Metanephros (tissue), 2 donors: Measurements from ENCODE around the gene PPP2CA. TPM values are rescaled to one million over a fixed set of nuclear protein-coding genes. Genes with fewer than 3 reads are reported as not detected.

Source experiments
- small RNA-seq: library from RNA; depleted of rRNA; stranded (forward); fragments of <200 nt; gene quantifications from one replicate; pipeline ENCODE3, GENCODE V24; 2014; ENCODE audit warnings: low replicate concordance
- total RNA-seq: library from RNA; depleted of rRNA; stranded (reverse); fragments of >200 nt; gene quantifications from one replicate; pipeline ENCODE4 v1.2.3, GENCODE V29; 2014

Gene PPP2CA
- total RNA-seq: 120 TPM

DNA sequence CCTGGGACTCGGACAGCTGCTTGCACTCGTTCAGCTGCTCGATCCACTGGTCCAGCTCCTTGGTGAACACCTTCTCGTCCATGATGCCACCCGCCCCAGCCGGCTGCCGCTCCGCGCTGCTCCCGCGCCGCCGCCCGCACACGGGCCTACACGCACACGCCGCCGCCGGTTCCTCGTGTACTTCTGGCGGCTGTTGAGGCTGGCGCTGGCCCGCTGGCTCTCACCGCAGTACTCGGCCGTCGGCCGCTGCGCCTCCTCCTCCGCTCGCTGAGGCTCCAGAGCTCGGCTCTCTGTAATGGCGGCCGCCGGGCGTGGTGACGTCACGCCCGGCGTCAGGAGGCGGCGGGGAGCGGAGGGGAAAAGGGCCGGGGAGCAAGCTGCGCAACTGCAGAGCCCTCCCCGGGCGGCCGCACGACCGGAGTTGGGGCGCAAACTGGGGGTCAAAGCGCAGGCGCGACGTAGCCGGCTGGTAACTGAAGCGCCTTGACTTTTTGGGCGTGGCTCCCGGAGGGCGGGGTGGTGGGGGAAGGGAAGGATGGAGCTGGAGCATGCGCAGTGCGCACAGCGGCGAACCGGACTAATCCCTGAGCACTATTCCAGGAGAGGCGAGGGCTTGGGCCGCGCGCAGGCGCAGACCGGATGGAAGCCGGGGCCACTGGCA lies at the start of gene PPP2CA:
TSS of gene PPP2CA (minus strand) at position 294 of the 661 bp plus-strand sequence. CDS start at position 82, 212 bp downstream.

DNA sequence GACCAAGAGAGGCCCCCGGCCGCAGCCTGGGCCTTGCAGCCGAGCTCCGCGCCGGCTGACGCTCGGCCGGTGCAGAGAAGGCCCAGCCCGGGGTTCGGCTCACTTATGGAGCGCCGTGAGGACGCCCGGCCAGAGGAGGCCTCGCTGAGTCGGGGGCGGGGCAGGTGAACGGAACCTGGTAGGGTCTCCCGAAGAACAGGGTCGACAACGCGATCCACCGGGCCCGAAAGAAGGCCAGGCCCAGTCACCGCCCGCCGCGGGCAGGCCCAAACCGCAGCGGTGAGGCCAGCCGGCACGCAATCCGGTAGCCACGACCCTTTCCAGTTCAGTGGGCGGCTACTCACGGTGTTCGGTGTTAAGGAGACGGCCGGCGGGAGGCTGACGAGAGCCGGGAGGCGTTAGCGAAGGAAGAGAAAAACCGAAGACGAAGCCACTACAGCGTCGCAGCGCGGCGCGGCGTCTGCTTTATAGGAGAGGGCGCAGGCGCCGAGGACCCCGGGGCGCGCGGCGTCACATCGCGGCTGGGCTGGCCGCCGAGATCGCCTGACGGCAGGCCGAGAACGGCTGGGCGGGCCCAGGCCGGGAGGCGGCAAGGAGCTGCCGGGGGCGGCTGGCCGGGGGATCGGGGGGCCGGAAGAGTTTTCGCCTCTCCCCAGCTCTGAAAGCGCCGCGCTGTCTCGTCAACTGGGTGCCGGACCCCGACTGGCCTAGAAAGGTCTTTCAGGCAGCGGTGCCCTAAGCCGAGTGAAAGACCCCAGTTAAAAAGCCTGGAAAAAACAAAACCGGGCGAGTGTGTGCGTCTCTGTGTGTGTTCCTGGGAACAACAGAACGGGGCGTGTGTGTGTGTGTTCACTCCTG lies 49.1 kb downstream of the PPP2CA start, which contains the start of gene SKP1:
TSS of gene SKP1 (minus strand) at position 440 of the 858 bp plus-strand sequence. CDS start 2,928 bp downstream, outside the sequence.

Small RNAs within 50 kb of the gene (small RNA-seq; reads per million reads assigned to genes)
- not detected for gene MIR3661

Other genes starting within 250 kb of the PPP2CA start
- gene VDAC1, start 221.1 kb downstream of the PPP2CA start, total RNA-seq: 128 TPM
- gene TCF7, start 111.4 kb downstream of the PPP2CA start, total RNA-seq: 4.7 TPM
- 278 TPM for gene SKP1, start 49.1 kb downstream of the PPP2CA start, total RNA-seq
- 2.0 TPM for gene CDKL3, start 141.1 kb upstream of the PPP2CA start, total RNA-seq
- gene UBE2B, start 145.5 kb upstream of the PPP2CA start, total RNA-seq: 34.1 TPM
- gene CDKN2AIPNL, start 185.8 kb upstream of the PPP2CA start, total RNA-seq: 28.2 TPM